ENCODE results near the gene CADM4. TPM values are rescaled to one million over a fixed set of nuclear protein-coding genes. Genes with fewer than 3 reads are reported as not detected.

Gene CADM4
- total and polyA plus RNA-seq, 10 of the 15 experiments (the other 5 are each of a cell fraction or from before 2014, with no cell fraction given), result 0.04 to 0.12 (median 0.08) TPM; not detected in 5

DNA sequence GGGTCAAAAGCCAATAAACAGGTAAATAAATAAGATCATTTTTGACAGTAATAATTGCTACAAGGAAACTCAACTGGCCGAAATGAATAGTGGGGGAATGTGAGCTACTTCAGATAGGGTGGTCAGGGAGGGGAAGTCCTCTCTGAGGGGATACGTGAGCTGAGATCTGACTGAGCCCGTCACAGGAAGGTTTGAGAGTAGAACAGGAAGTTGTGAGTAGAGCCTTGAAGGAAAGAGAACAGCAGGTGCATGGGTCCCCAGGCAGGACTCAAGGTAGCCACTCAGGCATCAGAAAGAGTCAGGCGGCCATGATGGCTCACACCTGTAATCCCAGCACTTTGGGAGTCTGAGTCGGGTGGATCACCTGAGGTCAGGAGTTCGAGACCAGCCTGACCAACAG, 50.0 kb downstream of the CADM4 start:
- H3K27me3 ChIP-seq (replicated peaks in 1 of 2; ENCODE audit: control insufficient read depth in 2 of 2, insufficient read depth in 2 of 2, low read length in 1 of 2), result no peaks in the 10 kb centered on the region
- FAIRE-seq, result no peak
- intact Hi-C loops (cut with micrococcal nuclease; ENCODE audit: unreplicated experiment) (no loop called here), in situ Hi-C loops (cut with MboI) (no loop called here)
- ChIA-PET SMC1A (ENCODE audit: uncharacterized antibody, unreplicated experiment) (interaction anchor here (1.9 kb wide), 1 partner anchor 34 kb away, joined by 10 read pairs; no protein-coding TSS in a partner anchor), CTCF (no interaction called here), RAD21 (ENCODE audit: unreplicated experiment) (no interaction called here), POLR2A (no interaction called here)
- 34% methylated on average over 6 of the region's 6 CpGs for WGBS (ENCODE audit: insufficient coverage, insufficient replicate concordance, low lambda C conversion rate, missing lambda C conversion rate)
- no peak overlapping the region for H3K27ac ChIP-seq (ENCODE audit: control insufficient read depth, insufficient read depth)
- H4K20me1 ChIP-seq (ENCODE audit: control insufficient read depth, insufficient read depth), result no peaks in the 10 kb centered on the region
- no peak overlapping the region for H3K4me3 ChIP-seq
- BruUV-seq (replicated peaks), result no TSS peak
- no peak overlapping the region for H3K9ac ChIP-seq (ENCODE audit: control insufficient read depth, insufficient read depth, low read length)
- TF ChIP-seq HDGF (IDR thresholded peaks at IDR 0.05) (no peak), MEF2B (IDR thresholded peaks at IDR 0.05; ENCODE audit: partially characterized antibody, poor library complexity, severe bottlenecking) (no peak), DPF2 (IDR thresholded peaks at IDR 0.05) (no peak), NR2C1 (IDR thresholded peaks at IDR 0.05) (no peak), SPI1 (IDR thresholded peaks at IDR 0.05; ENCODE audit: borderline replicate concordance, insufficient read depth, low read depth, low read length) (no peak), SP1 (IDR thresholded peaks at IDR 0.05; ENCODE audit: low read depth, low read length) (no peak), GABPA (IDR thresholded peaks at IDR 0.05; ENCODE audit: low read depth) (no peak), LARP7 (IDR thresholded peaks at IDR 0.05) (no peak), JUND (IDR thresholded peaks at IDR 0.05; ENCODE audit: low read depth, low read length) (no peak), SMARCA5 (IDR thresholded peaks at IDR 0.05) (no peak), WRNIP1 (IDR thresholded peaks at IDR 0.05; ENCODE audit: borderline replicate concordance, low read depth, low read length) (no peak)
- TF ChIP-seq, protein P1, sequence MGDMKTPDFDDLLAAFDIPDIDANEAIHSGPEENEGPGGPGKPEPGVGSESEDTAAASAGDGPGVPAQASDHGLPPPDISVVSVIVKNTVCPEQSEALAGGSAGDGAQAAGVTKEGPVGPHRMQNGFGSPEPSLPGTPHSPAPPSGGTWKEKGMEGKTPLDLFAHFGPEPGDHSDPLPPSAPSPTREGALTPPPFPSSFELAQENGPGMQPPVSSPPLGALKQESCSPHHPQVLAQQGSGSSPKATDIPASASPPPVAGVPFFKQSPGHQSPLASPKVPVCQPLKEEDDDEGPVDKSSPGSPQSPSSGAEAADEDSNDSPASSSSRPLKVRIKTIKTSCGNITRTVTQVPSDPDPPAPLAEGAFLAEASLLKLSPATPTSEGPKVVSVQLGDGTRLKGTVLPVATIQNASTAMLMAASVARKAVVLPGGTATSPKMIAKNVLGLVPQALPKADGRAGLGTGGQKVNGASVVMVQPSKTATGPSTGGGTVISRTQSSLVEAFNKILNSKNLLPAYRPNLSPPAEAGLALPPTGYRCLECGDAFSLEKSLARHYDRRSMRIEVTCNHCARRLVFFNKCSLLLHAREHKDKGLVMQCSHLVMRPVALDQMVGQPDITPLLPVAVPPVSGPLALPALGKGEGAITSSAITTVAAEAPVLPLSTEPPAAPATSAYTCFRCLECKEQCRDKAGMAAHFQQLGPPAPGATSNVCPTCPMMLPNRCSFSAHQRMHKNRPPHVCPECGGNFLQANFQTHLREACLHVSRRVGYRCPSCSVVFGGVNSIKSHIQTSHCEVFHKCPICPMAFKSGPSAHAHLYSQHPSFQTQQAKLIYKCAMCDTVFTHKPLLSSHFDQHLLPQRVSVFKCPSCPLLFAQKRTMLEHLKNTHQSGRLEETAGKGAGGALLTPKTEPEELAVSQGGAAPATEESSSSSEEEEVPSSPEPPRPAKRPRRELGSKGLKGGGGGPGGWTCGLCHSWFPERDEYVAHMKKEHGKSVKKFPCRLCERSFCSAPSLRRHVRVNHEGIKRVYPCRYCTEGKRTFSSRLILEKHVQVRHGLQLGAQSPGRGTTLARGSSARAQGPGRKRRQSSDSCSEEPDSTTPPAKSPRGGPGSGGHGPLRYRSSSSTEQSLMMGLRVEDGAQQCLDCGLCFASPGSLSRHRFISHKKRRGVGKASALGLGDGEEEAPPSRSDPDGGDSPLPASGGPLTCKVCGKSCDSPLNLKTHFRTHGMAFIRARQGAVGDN (IDR thresholded peaks at IDR 0.05), result no peak
- peaks cover 2% of the 10 kb centered on the region for H3K79me2 ChIP-seq (ENCODE audit: control insufficient read depth, insufficient read depth, low read length)
- DNase-seq (ENCODE audit: low read depth, low spot score), result no peak
- H3K36me3 ChIP-seq (ENCODE audit: control insufficient read depth in 2 of 2, insufficient read depth in 2 of 2, low read length in 1 of 2), result peaks cover 3 to 6% of the 10 kb centered on the region in 2 experiments; a peak in 3 of 4 replicates
- H2AFZ ChIP-seq (ENCODE audit: control insufficient read depth, low read depth, low read length), result no peak overlapping the region
- no peaks in the 10 kb centered on the region for H3K9me3 ChIP-seq (replicated peaks; ENCODE audit: control insufficient read depth, insufficient read depth, low read length)
- H3K4me2 ChIP-seq (ENCODE audit: control insufficient read depth, insufficient read depth), result no peak overlapping the region
- H3K4me1 ChIP-seq (ENCODE audit: control insufficient read depth, insufficient read depth, low read length), result no peaks in the 10 kb centered on the region
- peak; percentile 22; the same call in 1 of the 3 replicates for ATAC-seq
